Liver (tissue), 9 donors: ENCODE measurements around the gene RLN2. TPM values are rescaled to one million over a fixed set of nuclear protein-coding genes. Genes with fewer than 3 reads are reported as not detected.

Experiments used
- DNase-seq: peaks from one replicate; pipeline ENCODE4 v3.0.0-alpha.2; 2017; ENCODE audit warnings: low spot score
- H3K27ac ChIP-seq, 2 donors: one replicate each; pipeline ENCODE4 v1.7.0; 2013; ENCODE audit warnings: inconsistent platforms in 2 of 2, low read length in 2 of 2, control low read depth in 1 of 2, low read depth in 1 of 2, mild to moderate bottlenecking in 1 of 2
- H3K27me3 ChIP-seq, 4 donors: one replicate each; pipeline versions ENCODE4 v1.6.1 to v1.7.0; 2013; ENCODE audit warnings: low read length in 3 of 4, inconsistent platforms in 1 of 4, mild to moderate bottlenecking in 1 of 4, moderate library complexity in 1 of 4; ENCODE audit not compliant: control insufficient read depth in 4 of 4, insufficient read depth in 4 of 4
- H3K36me3 ChIP-seq, 4 donors: one replicate each; pipeline versions ENCODE4 v1.6.1 to v1.7.0; 2013; ENCODE audit warnings: low read length in 3 of 4, mild to moderate bottlenecking in 3 of 4, low read depth in 1 of 4, moderate library complexity in 1 of 4; ENCODE audit not compliant: control insufficient read depth in 4 of 4, insufficient read depth in 3 of 4
- H3K4me1 ChIP-seq, 4 donors: one replicate each; pipeline versions ENCODE4 v1.6.1 to v1.7.0; 2013; ENCODE audit warnings: low read length in 3 of 4, mild to moderate bottlenecking in 3 of 4, moderate library complexity in 1 of 4; ENCODE audit not compliant: control insufficient read depth in 4 of 4, insufficient read depth in 4 of 4
- H3K4me3 ChIP-seq, 3 donors: one replicate each; pipeline versions ENCODE4 v1.6.1 to v1.7.0; 2013; ENCODE audit warnings: low read length in 3 of 3, control low read depth in 1 of 3, low read depth in 1 of 3, mild to moderate bottlenecking in 1 of 3
- H3K9ac ChIP-seq, 2 donors: one replicate each; pipeline ENCODE4 v1.7.0; 2013; ENCODE audit warnings: low read length in 2 of 2, mild to moderate bottlenecking in 2 of 2, moderate library complexity in 2 of 2, control low read depth in 1 of 2, low read depth in 1 of 2
- H3K9me3 ChIP-seq, 4 donors: one replicate each; pipeline versions ENCODE4 v1.6.1 to v1.7.0; 2013; ENCODE audit warnings: low read length in 3 of 4; ENCODE audit not compliant: control insufficient read depth in 4 of 4
- ATF3 ChIP-seq: IDR thresholded peaks from 2 replicates; pipeline ENCODE4 v1.6.1; 2016; ENCODE audit warnings: antibody characterized with exemption
- EGR1 ChIP-seq, 2 donors: IDR thresholded peaks; 2 replicates each; pipeline ENCODE4 v1.6.1; 2016 to 2018; ENCODE audit warnings: antibody characterized with exemption in 2 of 2, low read depth in 2 of 2
- FOXA1 ChIP-seq: IDR thresholded peaks from 2 replicates; pipeline ENCODE4 v1.6.1; 2016; ENCODE audit warnings: antibody characterized with exemption
- FOXA2 ChIP-seq: IDR thresholded peaks from 2 replicates; pipeline ENCODE4 v1.6.1; 2016; ENCODE audit warnings: antibody characterized with exemption
- GABPA ChIP-seq, 2 donors: IDR thresholded peaks in 1 of 2; conservative IDR thresholded peaks in 1 of 2; 2 replicates each; pipeline ENCODE4 v1.6.1; 2016; ENCODE audit warnings: antibody characterized with exemption in 2 of 2, mild to moderate bottlenecking in 1 of 2, moderate library complexity in 1 of 2
- HNF4A ChIP-seq, 2 donors: conservative IDR thresholded peaks; 2 replicates each; pipeline ENCODE4 v1.6.1; 2016; ENCODE audit warnings: antibody characterized with exemption in 2 of 2, mild to moderate bottlenecking in 2 of 2
- HNF4G ChIP-seq: IDR thresholded peaks from 2 replicates; pipeline ENCODE4 v1.6.1; 2016; ENCODE audit warnings: antibody characterized with exemption
- JUND ChIP-seq, 2 donors: IDR thresholded peaks; 2 replicates each; pipeline ENCODE4 v1.6.1; 2016; ENCODE audit warnings: antibody characterized with exemption in 2 of 2
- MAX ChIP-seq: IDR thresholded peaks from 2 replicates; pipeline ENCODE4 v1.6.1; 2016; ENCODE audit warnings: antibody characterized with exemption
- NR2F2 ChIP-seq: IDR thresholded peaks from 2 replicates; pipeline ENCODE4 v1.6.1; 2016; ENCODE audit warnings: antibody characterized with exemption
- RAD21 ChIP-seq, 2 donors: IDR thresholded peaks; 2 replicates each; pipeline ENCODE4 v1.6.1; 2016; ENCODE audit warnings: antibody characterized with exemption in 2 of 2, mild to moderate bottlenecking in 2 of 2
- RXRA ChIP-seq, 2 donors: IDR thresholded peaks; 2 replicates each; pipeline ENCODE4 v1.6.1; 2017 to 2018; ENCODE audit warnings: antibody characterized with exemption in 2 of 2, mild to moderate bottlenecking in 1 of 2
- SP1 ChIP-seq: IDR thresholded peaks from 2 replicates; pipeline ENCODE4 v1.6.1; 2018; ENCODE audit warnings: antibody characterized with exemption, mild to moderate bottlenecking
- TAF1 ChIP-seq: conservative IDR thresholded peaks from 2 replicates; pipeline ENCODE4 v1.6.1; 2016; ENCODE audit warnings: antibody characterized with exemption, mild to moderate bottlenecking
- YY1 ChIP-seq: IDR thresholded peaks from 2 replicates; pipeline ENCODE4 v1.6.1; 2016; ENCODE audit warnings: antibody characterized with exemption, mild to moderate bottlenecking
- WGBS: extraction: QIAGEN DNeasy Blood & Tissue Kit; methylation state at CpG from one replicate; pipeline ENCODE4 v1.1.7; 2013; 5-methylcytosine and 5-hydroxymethylcytosine counted together
- polyA plus RNA-seq, 2 donors: library from polyadenylated mRNA; stranded (reverse) in 1 of 2; unstranded in 1 of 2; fragments of 200-250 nt in 1 of 2; fragments of >200 nt in 1 of 2; fragmentation: Nextera tagmentation in 1 of 2; extraction: Ambion mirVana in 1 of 2; gene quantifications; one replicate each; pipeline versions ENCODE4 v1.2.1 to v1.2.3, GENCODE V29; 2013 to 2015
- total RNA-seq, 2 donors: library from RNA; depleted of rRNA; stranded (reverse); fragments of >200 nt; gene quantifications; one replicate each; pipeline ENCODE4 v1.2.3, GENCODE V29; 2014
- TF ChIP-seq, protein P1 (sequence below): IDR thresholded peaks from 2 replicates; pipeline ENCODE4 v1.6.1; 2016; ENCODE audit warnings: antibody characterized with exemption, mild to moderate bottlenecking
- TF ChIP-seq, protein P2 (sequence below): IDR thresholded peaks from 2 replicates; pipeline ENCODE4 v1.6.1; 2016; ENCODE audit warnings: antibody characterized with exemption
- TF ChIP-seq, protein P3 (sequence below): fragments of 150-350 bp; IDR thresholded peaks from 2 replicates; pipeline ENCODE4 v1.5.1; 2017; ENCODE audit warnings: improper control_type of control experiment, low read depth, low read length; ENCODE audit not compliant: missing input control
- donor health status: healthy.
- donor health status: healthy.
- donor health status: healthy.
- donor health status: healthy.
- donor health status: healthy.

RLN2 gene
- total and polyA plus RNA-seq, 4 donors, result 0.33 TPM; not detected in 3

- H3K27ac ChIP-seq, result no peak overlapping the region
- no peak for DNase-seq
- H3K4me3 ChIP-seq, result no peak overlapping the region
- H3K36me3 ChIP-seq, result no peaks in the 10 kb centered on the region
- H3K9ac ChIP-seq, result no peak overlapping the region
- 98% methylated on average over 1 of the region's 1 CpG for WGBS
- H3K4me1 ChIP-seq, result no peaks in the 10 kb centered on the region
- TF ChIP-seq HNF4G (no peak), TAF1 (no peak), SP1 (no peak), YY1 (no peak), MAX (no peak), HNF4A (conservative IDR thresholded peaks at IDR 0.05) (no peak), NR2F2 (no peak), FOXA2 (no peak), EGR1 (IDR thresholded peaks at IDR 0.05; ENCODE audit: low read depth in 2 of 2) (no peak), RXRA (IDR thresholded peaks at IDR 0.05) (no peak), RAD21 (IDR thresholded peaks at IDR 0.05) (no peak), FOXA1 (no peak), ATF3 (no peak), GABPA (IDR thresholded peaks at IDR 0.05 in 1 of 2, conservative IDR thresholded peaks at IDR 0.05 in 1 of 2) (no peak), JUND (IDR thresholded peaks at IDR 0.05) (no peak)
- TF ChIP-seq, protein P1, sequence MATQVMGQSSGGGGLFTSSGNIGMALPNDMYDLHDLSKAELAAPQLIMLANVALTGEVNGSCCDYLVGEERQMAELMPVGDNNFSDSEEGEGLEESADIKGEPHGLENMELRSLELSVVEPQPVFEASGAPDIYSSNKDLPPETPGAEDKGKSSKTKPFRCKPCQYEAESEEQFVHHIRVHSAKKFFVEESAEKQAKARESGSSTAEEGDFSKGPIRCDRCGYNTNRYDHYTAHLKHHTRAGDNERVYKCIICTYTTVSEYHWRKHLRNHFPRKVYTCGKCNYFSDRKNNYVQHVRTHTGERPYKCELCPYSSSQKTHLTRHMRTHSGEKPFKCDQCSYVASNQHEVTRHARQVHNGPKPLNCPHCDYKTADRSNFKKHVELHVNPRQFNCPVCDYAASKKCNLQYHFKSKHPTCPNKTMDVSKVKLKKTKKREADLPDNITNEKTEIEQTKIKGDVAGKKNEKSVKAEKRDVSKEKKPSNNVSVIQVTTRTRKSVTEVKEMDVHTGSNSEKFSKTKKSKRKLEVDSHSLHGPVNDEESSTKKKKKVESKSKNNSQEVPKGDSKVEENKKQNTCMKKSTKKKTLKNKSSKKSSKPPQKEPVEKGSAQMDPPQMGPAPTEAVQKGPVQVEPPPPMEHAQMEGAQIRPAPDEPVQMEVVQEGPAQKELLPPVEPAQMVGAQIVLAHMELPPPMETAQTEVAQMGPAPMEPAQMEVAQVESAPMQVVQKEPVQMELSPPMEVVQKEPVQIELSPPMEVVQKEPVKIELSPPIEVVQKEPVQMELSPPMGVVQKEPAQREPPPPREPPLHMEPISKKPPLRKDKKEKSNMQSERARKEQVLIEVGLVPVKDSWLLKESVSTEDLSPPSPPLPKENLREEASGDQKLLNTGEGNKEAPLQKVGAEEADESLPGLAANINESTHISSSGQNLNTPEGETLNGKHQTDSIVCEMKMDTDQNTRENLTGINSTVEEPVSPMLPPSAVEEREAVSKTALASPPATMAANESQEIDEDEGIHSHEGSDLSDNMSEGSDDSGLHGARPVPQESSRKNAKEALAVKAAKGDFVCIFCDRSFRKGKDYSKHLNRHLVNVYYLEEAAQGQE, result no peak
- TF ChIP-seq, protein P2, sequence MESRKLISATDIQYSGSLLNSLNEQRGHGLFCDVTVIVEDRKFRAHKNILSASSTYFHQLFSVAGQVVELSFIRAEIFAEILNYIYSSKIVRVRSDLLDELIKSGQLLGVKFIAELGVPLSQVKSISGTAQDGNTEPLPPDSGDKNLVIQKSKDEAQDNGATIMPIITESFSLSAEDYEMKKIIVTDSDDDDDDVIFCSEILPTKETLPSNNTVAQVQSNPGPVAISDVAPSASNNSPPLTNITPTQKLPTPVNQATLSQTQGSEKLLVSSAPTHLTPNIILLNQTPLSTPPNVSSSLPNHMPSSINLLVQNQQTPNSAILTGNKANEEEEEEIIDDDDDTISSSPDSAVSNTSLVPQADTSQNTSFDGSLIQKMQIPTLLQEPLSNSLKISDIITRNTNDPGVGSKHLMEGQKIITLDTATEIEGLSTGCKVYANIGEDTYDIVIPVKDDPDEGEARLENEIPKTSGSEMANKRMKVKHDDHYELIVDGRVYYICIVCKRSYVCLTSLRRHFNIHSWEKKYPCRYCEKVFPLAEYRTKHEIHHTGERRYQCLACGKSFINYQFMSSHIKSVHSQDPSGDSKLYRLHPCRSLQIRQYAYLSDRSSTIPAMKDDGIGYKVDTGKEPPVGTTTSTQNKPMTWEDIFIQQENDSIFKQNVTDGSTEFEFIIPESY, result no peak
- TF ChIP-seq, protein P3, sequence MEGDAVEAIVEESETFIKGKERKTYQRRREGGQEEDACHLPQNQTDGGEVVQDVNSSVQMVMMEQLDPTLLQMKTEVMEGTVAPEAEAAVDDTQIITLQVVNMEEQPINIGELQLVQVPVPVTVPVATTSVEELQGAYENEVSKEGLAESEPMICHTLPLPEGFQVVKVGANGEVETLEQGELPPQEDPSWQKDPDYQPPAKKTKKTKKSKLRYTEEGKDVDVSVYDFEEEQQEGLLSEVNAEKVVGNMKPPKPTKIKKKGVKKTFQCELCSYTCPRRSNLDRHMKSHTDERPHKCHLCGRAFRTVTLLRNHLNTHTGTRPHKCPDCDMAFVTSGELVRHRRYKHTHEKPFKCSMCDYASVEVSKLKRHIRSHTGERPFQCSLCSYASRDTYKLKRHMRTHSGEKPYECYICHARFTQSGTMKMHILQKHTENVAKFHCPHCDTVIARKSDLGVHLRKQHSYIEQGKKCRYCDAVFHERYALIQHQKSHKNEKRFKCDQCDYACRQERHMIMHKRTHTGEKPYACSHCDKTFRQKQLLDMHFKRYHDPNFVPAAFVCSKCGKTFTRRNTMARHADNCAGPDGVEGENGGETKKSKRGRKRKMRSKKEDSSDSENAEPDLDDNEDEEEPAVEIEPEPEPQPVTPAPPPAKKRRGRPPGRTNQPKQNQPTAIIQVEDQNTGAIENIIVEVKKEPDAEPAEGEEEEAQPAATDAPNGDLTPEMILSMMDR, result no peak
- H3K27me3 ChIP-seq, result no peaks in the 10 kb centered on the region
- H3K9me3 ChIP-seq, result no peaks in the 10 kb centered on the region
Observed at GRCh38 chr9:5265939-5266338, 38.6 kb downstream of the RLN2 start.

GRCh38 chr9:5264219-5264595, 40.3 kb downstream of the RLN2 start:
- TF ChIP-seq YY1 (no peak), FOXA1 (no peak), TAF1 (no peak), MAX (no peak), NR2F2 (no peak), GABPA (IDR thresholded peaks at IDR 0.05 in 1 of 2, conservative IDR thresholded peaks at IDR 0.05 in 1 of 2) (no peak), ATF3 (no peak), SP1 (no peak), HNF4G (no peak), RXRA (IDR thresholded peaks at IDR 0.05) (no peak)
- TF ChIP-seq, protein P3, result no peak
- Histone ChIP-seq H3K36me3 (no peaks in the 10 kb centered on the region), H3K4me3 (no peak overlapping the region), H3K27me3 (no peaks in the 10 kb centered on the region), H3K4me1 (no peaks in the 10 kb centered on the region), H3K27ac (no peak overlapping the region), H3K9ac (no peak overlapping the region), H3K9me3 (no peaks in the 10 kb centered on the region)
- DNase-seq, result no peak
